IMR-90 (cell line): ENCODE data around the gene ZNHIT2. TPM values are rescaled to one million over a fixed set of nuclear protein-coding genes. Genes with fewer than 3 reads are reported as not detected.

ENCODE experiments used
- ATAC-seq: fragments of 200-7000 bp; cut with Tn5 transposase; 2 replicates; pipeline ENCODE4 v1.9.1; 2020; ENCODE audit warnings: low read depth, mild to moderate bottlenecking, moderate library complexity
- BruUV-seq: library from RNA; stranded (reverse); fragments of 400-500 nt; replicated peaks from 2 replicates; lab custom pipeline; 2021; lab: Mats Ljungman, UMichigan
- CTCF ChIA-PET: fragments of 300-600 bp; formaldehyde crosslinking; extraction: SDS; loops from one replicate; lab custom pipeline; 2021; ENCODE audit warnings: antibody characterized with exemption; lab: Yijun Ruan, JAX
- POLR2A ChIA-PET: fragments of 300-600 bp; sonication (Branson Sonifier 250); formaldehyde crosslinking; loops from one replicate; lab custom pipeline; 2022; ENCODE audit warnings: antibody characterized with exemption; ENCODE audit not compliant: unreplicated experiment; lab: Charles Lee
- DNase-seq: peaks from one replicate; pipeline ENCODE4 v3.0.0; 2013
- H2AFZ ChIP-seq: replicated peaks from 2 replicates; pipeline ENCODE3; 2013; ENCODE audit warnings: low read length, mild to moderate bottlenecking; ENCODE audit not compliant: poor library complexity
- H2AK5ac ChIP-seq: 2 replicates; pipeline ENCODE4 v1.6.1; 2013; ENCODE audit warnings: low read depth, low read length, inconsistent platforms
- H2AK9ac ChIP-seq: replicated peaks from 2 replicates; pipeline ENCODE3; 2013; ENCODE audit warnings: mild to moderate bottlenecking, low read depth, low read length, moderate library complexity; ENCODE audit not compliant: poor library complexity
- H2BK120ac ChIP-seq: 2 replicates; pipeline ENCODE4 v1.6.1; 2013; ENCODE audit warnings: low read depth, low read length, inconsistent platforms
- H2BK15ac ChIP-seq: 3 replicates; pipeline ENCODE4 v1.6.1; 2013; ENCODE audit warnings: low read depth, low read length, inconsistent platforms
- H2BK20ac ChIP-seq: 2 replicates; pipeline ENCODE4 v1.6.1; 2013; ENCODE audit warnings: low read depth, mild to moderate bottlenecking, inconsistent platforms, low read length, moderate library complexity
- H2BK5ac ChIP-seq: 2 replicates; pipeline ENCODE4 v1.6.1; 2013; ENCODE audit warnings: mild to moderate bottlenecking, low read depth, low read length, inconsistent platforms; ENCODE audit not compliant: poor library complexity, severe bottlenecking
- H3K14ac ChIP-seq: replicated peaks from 2 replicates; pipeline ENCODE4 v1.6.1; 2013; ENCODE audit warnings: low read depth, low read length, inconsistent platforms
- H3K18ac ChIP-seq: 2 replicates; pipeline ENCODE4 v1.6.1; 2013; ENCODE audit warnings: low read depth, low read length, control low read depth
- H3K23ac ChIP-seq: 2 replicates; pipeline ENCODE4 v1.6.1; 2013; ENCODE audit warnings: low read depth, low read length, inconsistent platforms
- H3K27ac ChIP-seq: 2 replicates; pipeline ENCODE4 v1.5.1; 2013; ENCODE audit warnings: mild to moderate bottlenecking, control low read depth, low read length; ENCODE audit not compliant: insufficient read depth
- H3K27me3 ChIP-seq: 2 replicates; pipeline ENCODE4 v1.6.1; 2013; ENCODE audit warnings: low read length; ENCODE audit not compliant: control insufficient read depth, insufficient read depth
- H3K36me3 ChIP-seq: 2 replicates; pipeline ENCODE4 v1.6.1; 2013; ENCODE audit warnings: low read length, mixed read lengths; ENCODE audit not compliant: control insufficient read depth, insufficient read depth
- H3K4ac ChIP-seq: 2 replicates; pipeline ENCODE4 v1.6.1; 2013; ENCODE audit warnings: low read depth, low read length, inconsistent platforms
- H3K4me1 ChIP-seq: 2 replicates; pipeline ENCODE4 v1.6.1; 2013; ENCODE audit warnings: low read length, mixed read lengths; ENCODE audit not compliant: control insufficient read depth, insufficient read depth
- H3K4me2 ChIP-seq: 2 replicates; pipeline ENCODE4 v1.6.1; 2013; ENCODE audit warnings: low read depth, mild to moderate bottlenecking, control low read depth, low read length, moderate library complexity
- H3K4me3 ChIP-seq: 2 replicates; pipeline ENCODE4 v1.5.1; 2013; ENCODE audit warnings: low read depth, mild to moderate bottlenecking, control low read depth, low read length, moderate library complexity; ENCODE audit not compliant: insufficient read depth
- H3K56ac ChIP-seq: 2 replicates; pipeline ENCODE4 v1.6.1; 2013; ENCODE audit warnings: low read length, inconsistent platforms; ENCODE audit not compliant: insufficient read depth; ENCODE audit errors: extremely low read depth
- H3K79me1 ChIP-seq, 2 experiments: 2 replicates each; pipeline ENCODE4 v1.6.1; 2013; ENCODE audit warnings: low read length in 2 of 2, inconsistent platforms in 1 of 2, low read depth in 1 of 2
- H3K9ac ChIP-seq: 2 replicates; pipeline ENCODE4 v1.6.1; 2013; ENCODE audit warnings: low read depth, low read length, control low read depth
- H3K9me1 ChIP-seq: 2 replicates; pipeline ENCODE4 v1.6.1; 2013; ENCODE audit warnings: low read length, inconsistent platforms; ENCODE audit not compliant: insufficient read depth
- H3K9me3 ChIP-seq: 2 replicates; pipeline ENCODE4 v1.6.1; 2013; ENCODE audit warnings: low read length; ENCODE audit not compliant: control insufficient read depth, insufficient read depth
- H4K20me1 ChIP-seq: 2 replicates; pipeline ENCODE4 v1.6.1; 2013; ENCODE audit warnings: low read length, inconsistent platforms; ENCODE audit not compliant: insufficient read depth
- H4K5ac ChIP-seq: 2 replicates; pipeline ENCODE4 v1.6.1; 2013; ENCODE audit warnings: mild to moderate bottlenecking, low read depth, low read length, control low read depth
- H4K8ac ChIP-seq, 2 experiments: 2 replicates each; pipeline ENCODE4 v1.6.1; 2013; ENCODE audit warnings: low read depth in 2 of 2, low read length in 2 of 2, control low read depth in 1 of 2, inconsistent platforms in 1 of 2
- H4K91ac ChIP-seq: 2 replicates; pipeline ENCODE4 v1.6.1; 2013; ENCODE audit warnings: low read depth, low read length, inconsistent platforms; ENCODE audit not compliant: insufficient read depth
- CEBPB ChIP-seq: IDR thresholded peaks from 2 replicates; pipeline ENCODE4 v1.6.1; 2012; ENCODE audit warnings: low read depth, low read length, improper control_type of control experiment
- CHD1 ChIP-seq: IDR thresholded peaks from 2 replicates; pipeline ENCODE4 v1.6.1; 2012; ENCODE audit warnings: low read depth, low read length, improper control_type of control experiment
- CTCF ChIP-seq: conservative IDR thresholded peaks from 2 replicates; pipeline ENCODE4 v1.5.1; 2012; ENCODE audit warnings: mild to moderate bottlenecking, low read depth, low read length, improper control_type of control experiment
- ELK1 ChIP-seq: fragments of 150-350 bp; IDR thresholded peaks from 2 replicates; pipeline ENCODE4 v1.6.1; 2016; ENCODE audit warnings: low read depth, mild to moderate bottlenecking, low read length, moderate library complexity, borderline replicate concordance
- MAFK ChIP-seq: IDR thresholded peaks from 2 replicates; pipeline ENCODE4 v1.6.1; 2012; ENCODE audit warnings: low read depth, low read length, improper control_type of control experiment
- MAZ ChIP-seq: IDR thresholded peaks from 2 replicates; pipeline ENCODE4 v1.6.1; 2012; ENCODE audit warnings: low read depth, mild to moderate bottlenecking, low read length, improper control_type of control experiment, moderate library complexity, borderline replicate concordance
- MXI1 ChIP-seq: IDR thresholded peaks from 2 replicates; pipeline ENCODE4 v1.6.1; 2012; ENCODE audit warnings: low read depth, mild to moderate bottlenecking, low read length, moderate library complexity, borderline replicate concordance
- NFE2L2 ChIP-seq: fragments of 150-350 bp; IDR thresholded peaks from 2 replicates; pipeline ENCODE4 v1.6.1; 2016; ENCODE audit warnings: low read depth, mild to moderate bottlenecking, low read length
- POLR2A ChIP-seq: IDR thresholded peaks from 2 replicates; pipeline ENCODE4 v1.6.1; 2012; ENCODE audit warnings: mild to moderate bottlenecking, low read depth, low read length
- RAD21 ChIP-seq: IDR thresholded peaks from 2 replicates; pipeline ENCODE4 v1.6.1; 2012; ENCODE audit warnings: low read length, improper control_type of control experiment
- RCOR1 ChIP-seq: IDR thresholded peaks from 2 replicates; pipeline ENCODE4 v1.6.1; 2012; ENCODE audit warnings: mild to moderate bottlenecking, low read length, improper control_type of control experiment; ENCODE audit not compliant: insufficient replicate concordance
- SMC3 ChIP-seq: fragments of 150-350 bp; IDR thresholded peaks from 2 replicates; pipeline ENCODE4 v1.6.1; 2016; ENCODE audit warnings: low read depth, mild to moderate bottlenecking, antibody characterized with exemption, low read length, moderate library complexity
- USF2 ChIP-seq: fragments of 150-350 bp; IDR thresholded peaks from 2 replicates; pipeline ENCODE4 v1.6.1; 2017; ENCODE audit warnings: mild to moderate bottlenecking, antibody characterized with exemption, low read length, low read depth
- WGBS, 2 experiments: methylation state at CpG; one replicate each; pipeline versions ENCODE4 v1.1.5 to v1.1.7; 2013; ENCODE audit warnings: missing lambda C conversion rate in 2 of 2; ENCODE audit not compliant: insufficient read length in 1 of 2; ENCODE audit errors: extremely low coverage in 2 of 2; 5-methylcytosine and 5-hydroxymethylcytosine counted together
- dilution Hi-C: fragments of 300-500 bp; cut with HindIII; formaldehyde crosslinking; loops from one replicate; pipeline ENCODE4 v1.14.3; 2018; ENCODE audit warnings: low sequenced_read_pairs; ENCODE audit not compliant: unreplicated experiment
- in situ Hi-C: fragments of 300-500 bp; cut with MboI; formaldehyde crosslinking; loops from 3 replicates; pipeline ENCODE4 v1.14.3; 2019; ENCODE audit warnings: low sequenced_read_pairs, inconsistent platforms, mixed read lengths
- intact Hi-C: fragments of 100-400 bp; cut with micrococcal nuclease; formaldehyde crosslinking; loops from 2 replicates; pipeline ENCODE4 v1.10.0; 2022
- polyA plus RNA-seq, 3 experiments: library from polyadenylated mRNA; depleted of rRNA; stranded (reverse); fragments of >200 nt; gene quantifications; 2 replicates each; pipeline ENCODE4 v1.2.3, GENCODE V29; 2012; ENCODE audit warnings: low replicate concordance in 1 of 3
- total RNA-seq: library from RNA; depleted of rRNA; stranded (reverse); fragments of >200 nt; gene quantifications from 2 replicates; pipeline ENCODE4 v1.2.3, GENCODE V29; 2012

The ZNHIT2 gene
- total and polyA plus RNA-seq, 2 of the 4 experiments (the other 2 are of a cell fraction), result 3.9 to 5.9 TPM

GRCh38 chr11:65083834-65084597 lies 33.5 kb downstream of the ZNHIT2 start, which contains the start of the genes CDCA5 and ZFPL1:
Gene CDCA5, minus strand, starts transcription at chr11:65084040. Its CDS starts 62 bp downstream, at chr11:65083978.
Gene ZFPL1, plus strand, starts transcription at chr11:65084222. Its CDS starts 477 bp downstream, at chr11:65084699.
- Histone ChIP-seq H4K8ac (peak within 1 kb of the TSS; percentile 93 to 99), H3K4ac (peak within 1 kb of the TSS; percentile 99), H4K5ac (peak within 1 kb of the TSS; percentile 99), H2BK20ac (no peak within 1 kb of the TSS), H2AK5ac (peak within 1 kb of the TSS; percentile 93), H3K4me1 (peaks cover 4% of the 10 kb centered on the region; the same call in 1 of the 2 replicates), H3K9me1 (no peaks in the 10 kb centered on the region; the same call in 1 of the 2 replicates), H3K56ac (peak within 1 kb of the TSS; percentile 90), H3K23ac (peak within 1 kb of the TSS; percentile 93; the same call in 1 of the 2 replicates), H3K4me2 (peak within 1 kb of the TSS; percentile 95), H3K27me3 (no peaks in the 10 kb centered on the region), H3K9me3 (no peaks in the 10 kb centered on the region), H2AFZ (peak within 1 kb of the TSS; percentile 95), H2AK9ac (peak within 1 kb of the TSS; percentile 94), H2BK120ac (peak within 1 kb of the TSS; percentile 91), H3K18ac (peak within 1 kb of the TSS; percentile 97), H3K9ac (peak within 1 kb of the TSS; percentile 99), H3K36me3 (peaks cover 29% of the 10 kb centered on the region), H2BK5ac (peak within 1 kb of the TSS; percentile 98), H3K79me1 (peaks cover 41 to 60% of the 10 kb centered on the region in 2 experiments), H3K4me3 (peak within 1 kb of the TSS; percentile 89), H3K14ac (peak within 1 kb of the TSS; percentile 99), H2BK15ac (peak within 1 kb of the TSS; percentile 65; the same call in 1 of the 3 replicates), H3K27ac (peak within 1 kb of the TSS; percentile 100), H4K20me1 (no peaks in the 10 kb centered on the region; the same call in 1 of the 2 replicates), H4K91ac (peak within 1 kb of the TSS; percentile 98)
- ATAC-seq (peak; percentile 93), DNase-seq (peak; percentile 94)
- POLR2A ChIA-PET, result no interaction called here
- 0% methylated on average over 39 of the region's 79 CpGs; no CpG with 5 or more reads in 1 of the 2 experiments for WGBS, 2 experiments
- in situ Hi-C loops (no loop called here), dilution Hi-C loops (no loop called here), intact Hi-C loops (loop anchor here (1.0 to 2.0 kb wide), 2 partner anchors 12 to 43 kb away; partner anchors contain the start of genes SAC3D1 and VPS51)
- CTCF ChIA-PET, result no interaction called here
- BruUV-seq, result no TSS peak
- TF ChIP-seq RCOR1, result no peak
- peak; percentile 98 for TF ChIP-seq MXI1
- 0 out of 2 replicates have a peak, but pooled peaks have one; percentile 9 for TF ChIP-seq ELK1
- TF ChIP-seq USF2, result peak; percentile 38; the same call in 1 of the 2 replicates
- peak; percentile 69; the same call in 1 of the 2 replicates for TF ChIP-seq MAZ
- peak; percentile 97 for TF ChIP-seq POLR2A
- no peak for TF ChIP-seq NFE2L2
- no peak for TF ChIP-seq CHD1
- no peak for TF ChIP-seq SMC3
- TF ChIP-seq MAFK, result no peak
- 0 out of 2 replicates have a peak, but pooled peaks have one; percentile 1 for TF ChIP-seq CTCF
- TF ChIP-seq RAD21, result no peak; the same call in 1 of the 2 replicates
- TF ChIP-seq CEBPB, result peak; percentile 36; the same call in 1 of the 2 replicates
